ENCODE results near the gene PDHX.
A peak's percentile ranks its signal among the peaks of the same experiment; 100 is the strongest.
"Not testable (repeated sequence)": the region's sequence is repeated elsewhere in the genome, so short reads cannot be mapped to it uniquely, and the experiment has no call there.

Gene PDHX

DNA sequence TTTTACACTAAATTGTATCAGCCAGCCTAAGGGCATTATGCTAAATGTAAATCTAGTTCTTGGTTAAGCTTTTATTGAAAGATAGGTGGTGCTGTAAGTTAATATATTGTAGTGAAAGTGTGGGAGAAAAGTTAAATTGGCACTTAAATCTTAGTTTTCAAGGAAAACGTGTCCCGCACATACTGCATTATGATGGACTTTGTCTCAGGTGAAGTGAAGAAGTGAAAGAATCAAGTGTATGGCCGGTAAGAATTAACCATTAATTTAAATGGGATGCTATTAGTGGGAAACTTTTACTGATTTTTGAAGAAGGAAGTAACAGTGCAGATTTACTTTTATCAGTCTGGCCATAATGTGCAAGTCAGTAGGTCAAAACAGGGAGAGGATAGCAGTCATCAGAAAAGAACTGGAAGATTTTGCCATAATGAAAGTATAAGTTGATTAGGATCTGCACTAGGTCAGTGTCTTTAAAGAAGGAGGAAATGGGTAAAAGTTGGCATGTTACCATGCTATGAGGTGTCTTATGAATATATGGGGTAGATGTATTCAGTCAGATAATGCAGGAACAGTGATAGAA lies 81.6 kb downstream of the PDHX start:
- peak; percentile 42 for DNase-seq

DNA sequence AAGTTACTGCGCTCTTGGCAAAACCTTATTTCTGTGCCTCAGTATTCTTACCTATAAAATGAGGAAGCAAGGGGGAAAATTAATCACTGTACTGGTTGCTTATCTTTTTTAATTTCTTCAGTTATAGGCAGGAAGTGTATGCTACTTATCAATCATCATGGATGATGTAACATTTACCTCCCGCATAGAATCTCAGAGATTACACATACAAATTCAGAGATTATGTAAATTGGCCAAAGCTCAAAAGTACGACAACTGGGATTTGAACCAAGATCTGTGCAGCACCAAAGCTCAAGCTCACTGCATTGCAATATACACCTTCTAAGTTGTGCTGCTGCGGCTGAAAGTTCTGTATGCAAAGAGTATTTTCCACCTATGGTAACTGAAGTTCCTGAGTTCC lies 83.0 kb downstream of the PDHX start:
- peak; percentile 8 for DNase-seq

DNA sequence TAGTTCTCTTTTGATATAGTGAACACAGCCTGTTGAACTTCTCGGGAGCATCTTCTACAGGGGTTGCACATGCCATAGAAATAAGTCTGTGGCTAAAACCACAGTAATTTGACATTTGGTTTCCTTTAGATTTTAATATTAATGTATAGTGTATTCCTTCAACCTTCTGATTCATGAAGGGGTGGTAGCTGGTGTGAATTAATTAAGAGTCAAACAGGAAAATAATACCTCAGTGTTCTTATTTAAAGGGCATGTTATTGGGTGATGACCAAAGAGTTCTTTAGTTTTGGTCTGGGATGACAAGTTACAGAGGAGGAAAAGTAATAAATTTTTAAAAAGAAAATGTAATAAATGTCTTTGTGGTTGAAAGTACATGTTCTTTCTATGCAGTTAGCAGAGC lies 86.8 kb downstream of the PDHX start:
- no peak for DNase-seq

DNA sequence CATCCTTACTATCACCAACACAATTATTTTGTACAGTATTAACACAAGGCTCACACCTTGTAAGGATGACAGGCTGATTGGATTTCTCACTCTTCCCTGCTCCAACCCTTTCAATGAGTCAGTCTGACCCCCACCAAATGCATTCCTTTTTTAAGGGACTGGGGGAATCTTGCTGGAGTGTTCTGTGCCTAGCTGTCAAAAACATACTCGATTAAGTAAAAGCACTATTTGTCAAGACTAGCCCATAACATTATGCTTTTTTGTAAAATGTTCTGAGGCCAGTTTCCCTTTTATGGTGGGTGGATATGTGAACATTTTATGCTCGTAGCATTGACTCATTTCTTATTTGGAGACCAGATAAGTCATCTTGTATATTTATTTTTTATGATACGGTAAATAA lies 87.2 kb downstream of the PDHX start:
- no peak for DNase-seq

DNA sequence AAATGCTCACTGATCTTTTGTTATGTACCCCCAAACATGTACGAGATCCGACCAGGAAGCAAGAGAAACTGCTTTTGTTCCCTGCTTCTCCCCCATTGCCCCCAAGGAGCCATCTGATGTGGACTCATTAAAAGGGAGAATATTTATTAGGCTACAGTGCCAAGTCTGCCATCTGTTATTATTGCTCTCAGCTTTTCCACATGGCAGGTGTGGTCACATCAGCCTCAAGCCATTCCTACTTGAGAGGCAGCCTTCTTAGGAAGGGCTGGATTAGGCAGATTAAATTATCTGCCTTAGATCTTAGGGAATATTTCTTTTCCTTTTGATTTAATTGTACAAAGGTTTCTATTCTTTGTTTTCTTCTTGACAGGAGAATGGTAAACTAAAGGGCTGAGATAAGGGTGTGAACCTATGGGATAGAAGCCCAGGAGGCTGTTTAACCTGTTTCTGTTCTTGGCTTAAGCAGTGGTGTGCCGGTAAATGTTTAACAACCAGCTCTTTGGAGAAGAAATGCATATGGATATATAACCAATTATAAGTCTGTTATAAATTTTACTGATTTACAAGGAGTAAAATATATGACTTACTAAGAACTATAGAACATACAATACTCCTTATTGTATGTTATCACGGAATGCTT lies 88.8 kb downstream of the PDHX start:
- no peak for DNase-seq

DNA sequence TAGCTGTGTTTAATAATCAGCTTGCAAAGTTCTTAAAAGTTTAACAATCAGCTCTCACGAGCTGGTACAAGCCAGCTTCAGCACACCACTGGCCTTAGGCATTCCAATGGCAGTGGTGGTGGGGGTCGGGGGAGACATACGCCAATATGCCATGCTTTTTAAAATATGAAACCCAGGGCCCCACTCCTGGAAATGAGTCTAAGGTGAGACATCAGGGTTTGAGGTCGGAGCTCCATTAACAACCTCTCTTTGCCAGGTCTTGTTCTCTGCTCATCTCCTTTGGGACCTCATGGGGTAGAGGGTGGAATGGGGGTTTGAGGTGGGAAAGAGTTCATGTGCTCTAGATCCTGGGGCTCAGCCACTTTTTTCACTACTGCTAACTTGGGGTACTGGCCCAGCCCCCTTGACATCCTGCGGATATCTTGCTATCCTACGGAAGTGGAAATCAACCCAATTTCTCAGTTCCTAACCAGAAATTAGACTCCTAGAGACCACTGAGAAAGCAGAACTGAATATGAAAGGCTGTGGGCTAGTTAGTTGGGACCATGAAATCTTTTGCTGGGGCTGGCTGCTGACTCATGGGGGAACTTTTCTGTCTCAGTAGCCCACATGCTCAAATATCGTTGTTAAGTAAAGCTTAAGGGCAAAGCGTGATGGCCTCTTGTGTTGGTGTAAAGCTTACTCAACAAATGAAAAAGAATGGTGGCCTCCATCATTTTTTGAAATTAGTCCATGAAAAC lies 90.1 kb downstream of the PDHX start:
- DNase-seq: peak; percentile 48

DNA sequence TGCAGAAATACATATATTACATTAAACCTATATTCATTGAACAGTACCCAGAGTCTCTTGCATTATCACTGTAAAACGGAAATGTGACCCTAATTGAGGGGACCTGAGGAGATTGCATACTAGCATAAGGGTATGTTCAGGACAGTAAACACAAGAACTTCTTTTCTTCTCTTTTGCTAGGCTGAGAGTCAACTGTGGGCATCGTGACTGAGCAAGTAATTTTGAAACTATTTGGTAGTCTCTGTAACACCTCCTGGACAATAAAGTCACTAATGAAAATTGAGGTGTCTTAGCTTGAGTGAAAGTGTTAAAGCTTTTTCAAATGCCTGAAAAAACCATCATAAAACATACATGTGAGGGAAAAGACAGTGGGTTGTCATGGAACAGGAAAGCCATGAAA lies 90.9 kb downstream of the PDHX start:
- no peak for DNase-seq

DNA sequence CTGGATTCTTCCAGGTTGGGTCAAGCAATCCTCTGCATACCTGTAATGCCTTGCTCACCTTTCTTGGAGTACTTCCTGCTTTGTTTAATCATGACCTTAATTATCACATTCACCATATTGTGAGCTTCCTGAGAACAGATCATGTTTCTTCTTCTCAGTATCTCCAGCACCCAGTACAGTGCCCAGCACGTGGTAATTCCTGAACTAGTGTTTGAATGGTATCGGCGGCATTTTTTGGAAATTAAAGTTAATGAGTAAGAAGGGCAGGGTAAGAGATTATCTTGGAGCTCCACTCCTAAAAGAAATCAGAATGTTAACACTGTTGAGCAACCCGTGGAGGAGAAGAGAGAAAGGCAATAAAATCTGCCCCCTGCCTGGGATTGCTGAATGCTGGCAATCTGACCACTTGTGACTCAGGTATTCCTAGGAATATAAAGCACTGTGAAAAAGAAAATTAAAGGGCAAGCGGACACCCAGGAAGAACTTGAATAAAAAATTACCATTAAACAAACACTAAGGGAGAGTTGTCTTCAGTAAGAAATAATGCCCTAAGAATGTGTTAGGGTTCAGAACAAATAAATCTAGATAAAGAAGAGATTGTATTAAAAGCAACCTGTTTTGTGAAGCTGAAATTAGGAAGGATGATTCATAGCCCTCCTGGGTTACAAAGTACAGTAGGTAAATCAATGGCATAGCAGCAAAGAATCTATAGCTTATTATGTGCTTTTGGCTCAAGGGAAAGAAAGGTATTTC lies 92.9 kb downstream of the PDHX start:
- DNase-seq: no peak

DNA sequence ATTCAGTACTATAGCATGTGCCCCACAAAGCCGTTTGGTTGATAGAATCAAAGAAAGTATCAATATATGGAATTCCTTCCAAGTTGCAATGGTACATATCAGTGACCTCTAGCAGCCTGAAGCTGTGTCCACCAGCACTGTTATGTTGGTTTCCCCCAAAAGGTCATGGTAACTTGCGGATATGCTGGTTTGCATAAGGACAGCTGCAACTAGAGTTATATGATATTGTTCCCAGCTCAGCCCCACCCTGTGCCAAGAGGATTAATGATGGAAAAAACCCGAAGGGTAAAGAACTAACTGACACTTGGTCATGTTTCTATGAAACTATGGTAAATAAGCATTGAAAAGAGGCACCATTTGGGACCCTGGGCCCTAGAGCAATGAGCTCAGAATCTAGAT lies 93.5 kb downstream of the PDHX start:
- no peak for DNase-seq

DNA sequence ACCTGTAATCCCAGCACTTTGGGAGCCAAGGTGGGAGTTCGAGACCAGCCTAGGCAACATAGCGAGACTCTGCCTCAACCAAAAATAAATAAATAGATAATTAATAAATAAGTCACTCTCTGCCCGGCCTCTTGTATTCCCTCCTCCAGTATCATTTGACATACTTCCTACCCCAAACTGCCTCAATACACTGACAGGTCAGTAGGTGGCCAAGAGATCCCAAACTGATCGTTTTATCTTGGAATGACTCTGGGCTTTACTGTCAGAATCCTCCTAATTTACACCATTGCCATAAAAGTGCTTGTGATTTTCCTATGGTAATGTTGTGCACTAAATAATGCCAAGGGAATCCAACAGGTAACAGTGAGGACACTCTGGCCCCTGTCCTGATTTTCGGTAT lies 94.2 kb downstream of the PDHX start:
- no peak for DNase-seq

DNA sequence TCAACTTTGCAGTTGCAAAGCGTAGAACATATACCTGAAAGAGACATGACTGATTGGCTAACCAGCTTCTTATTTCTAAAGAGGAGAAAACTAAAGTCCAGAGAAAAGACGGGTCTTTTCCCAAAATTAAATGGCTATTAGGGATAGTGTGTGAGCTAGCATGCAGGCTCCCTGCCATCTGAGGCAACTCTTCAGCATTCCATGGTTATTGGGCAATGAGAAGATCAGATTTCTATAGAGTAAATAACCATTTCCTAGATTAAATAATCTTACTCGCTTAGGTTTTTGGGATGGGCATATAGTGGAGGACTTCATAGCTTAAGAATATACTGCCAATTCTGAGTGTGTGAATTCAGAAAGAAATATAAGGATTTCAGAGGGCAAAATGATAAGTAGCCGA lies 95.0 kb downstream of the PDHX start:
- DNase-seq: no peak

DNA sequence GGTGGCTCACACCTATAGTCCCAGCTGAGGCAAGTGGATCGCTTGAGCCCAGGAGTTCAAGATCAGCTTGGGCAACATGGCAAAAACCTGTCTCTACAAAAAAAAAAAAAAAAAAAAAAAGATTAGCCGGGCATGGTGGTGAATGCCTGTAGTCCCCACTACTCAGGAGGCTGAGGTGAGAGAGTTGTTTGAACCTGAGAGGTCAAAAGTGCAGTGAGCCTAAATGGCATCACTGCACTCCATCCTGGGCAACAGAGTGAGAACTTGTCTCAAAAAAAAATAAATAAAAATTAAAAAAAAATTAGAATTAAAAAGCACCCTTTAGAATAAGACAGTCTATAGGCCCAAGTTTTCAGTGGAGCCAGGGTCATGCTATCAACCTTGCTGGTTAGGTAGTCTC lies 95.5 kb downstream of the PDHX start:
- no peak for DNase-seq

DNA sequence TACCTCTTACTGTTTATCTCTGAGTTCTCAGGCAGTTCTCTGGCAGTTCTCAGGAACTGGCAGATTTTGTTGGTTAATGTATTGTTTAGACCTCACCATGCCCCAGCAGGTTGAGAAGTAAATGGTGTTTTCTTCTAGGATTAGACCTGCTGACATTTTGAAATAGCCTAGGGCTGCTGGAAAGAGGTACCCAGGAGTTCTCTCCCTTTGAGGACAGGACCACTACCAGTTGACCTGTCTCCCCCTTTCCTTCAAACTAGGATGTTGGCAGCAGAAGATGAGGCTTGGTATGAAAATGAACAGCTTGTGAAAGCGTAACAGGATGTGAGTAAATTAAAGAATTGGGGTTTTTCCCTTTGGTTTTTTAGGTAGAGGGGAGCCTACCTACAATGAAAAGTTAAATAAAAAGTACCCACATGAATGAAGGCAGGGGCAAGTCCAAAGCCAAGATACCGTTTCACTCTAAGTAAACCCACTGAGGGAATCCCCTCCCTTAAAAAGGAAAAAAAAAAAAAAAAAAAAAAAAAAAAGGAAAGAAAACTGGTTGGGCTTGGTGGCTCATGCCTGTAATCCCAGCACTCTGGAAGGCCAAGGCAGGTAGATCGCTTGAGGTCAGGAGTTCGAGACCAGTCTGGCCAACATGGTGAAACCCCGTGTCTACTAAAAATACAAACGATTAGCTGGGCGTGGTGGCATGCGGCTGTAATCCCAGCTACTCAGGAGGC lies 96.2 kb downstream of the PDHX start:
- DNase-seq: peak; percentile 77

DNA sequence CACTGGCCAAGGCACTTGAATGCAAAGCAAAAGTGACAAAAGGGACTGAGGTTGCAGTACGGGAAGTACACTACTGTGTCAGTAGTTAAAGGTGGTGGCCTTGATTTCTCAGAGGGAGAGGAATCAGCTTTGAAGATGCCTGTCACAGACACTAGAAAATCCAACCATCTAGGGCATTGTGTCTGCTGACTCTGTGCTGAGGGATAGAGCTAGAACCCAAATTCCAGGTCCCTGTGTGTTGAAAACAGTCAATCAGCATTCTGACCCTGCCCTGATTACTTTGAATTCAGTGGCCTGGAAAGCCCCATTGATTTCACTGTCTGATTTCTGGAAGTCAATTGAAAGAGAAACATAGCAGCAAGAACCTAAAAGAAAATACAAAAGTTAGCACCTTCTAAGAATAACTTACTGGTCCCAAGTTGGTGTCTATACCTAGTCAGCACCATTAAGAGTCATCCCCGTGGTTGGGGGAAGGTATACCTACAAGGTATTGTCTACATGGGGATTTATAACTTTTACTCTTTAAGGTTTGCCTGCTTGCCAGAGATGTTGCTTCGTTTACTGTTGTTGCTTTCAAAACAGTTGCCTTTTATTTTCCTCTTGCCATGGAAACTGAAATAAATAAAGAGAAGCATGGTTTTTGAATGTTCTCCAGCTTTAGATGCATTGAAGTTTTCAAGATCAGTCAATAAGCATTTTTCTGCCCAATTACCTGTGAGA lies 97.3 kb downstream of the PDHX start:
- peak; percentile 76 for DNase-seq

DNA sequence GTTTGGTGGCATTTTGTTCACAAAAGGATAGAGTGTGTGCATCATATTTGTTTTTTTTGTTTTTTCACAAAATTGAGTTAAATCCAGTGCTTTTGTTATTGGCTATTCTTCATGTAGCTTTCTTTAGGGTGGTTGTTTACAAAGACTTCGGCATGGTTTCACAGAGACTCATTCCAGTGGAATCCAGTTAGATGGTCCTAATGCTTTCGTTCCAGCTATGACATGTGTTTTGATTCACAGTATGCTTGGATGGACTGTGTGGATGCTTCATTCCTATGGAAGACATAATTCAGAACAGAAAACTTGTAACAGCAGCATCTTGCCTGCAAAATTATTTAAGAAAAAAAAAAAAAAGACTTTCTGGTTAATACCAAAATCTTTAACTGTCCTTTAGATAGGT lies 97.9 kb downstream of the PDHX start:
- DNase-seq: no peak

DNA sequence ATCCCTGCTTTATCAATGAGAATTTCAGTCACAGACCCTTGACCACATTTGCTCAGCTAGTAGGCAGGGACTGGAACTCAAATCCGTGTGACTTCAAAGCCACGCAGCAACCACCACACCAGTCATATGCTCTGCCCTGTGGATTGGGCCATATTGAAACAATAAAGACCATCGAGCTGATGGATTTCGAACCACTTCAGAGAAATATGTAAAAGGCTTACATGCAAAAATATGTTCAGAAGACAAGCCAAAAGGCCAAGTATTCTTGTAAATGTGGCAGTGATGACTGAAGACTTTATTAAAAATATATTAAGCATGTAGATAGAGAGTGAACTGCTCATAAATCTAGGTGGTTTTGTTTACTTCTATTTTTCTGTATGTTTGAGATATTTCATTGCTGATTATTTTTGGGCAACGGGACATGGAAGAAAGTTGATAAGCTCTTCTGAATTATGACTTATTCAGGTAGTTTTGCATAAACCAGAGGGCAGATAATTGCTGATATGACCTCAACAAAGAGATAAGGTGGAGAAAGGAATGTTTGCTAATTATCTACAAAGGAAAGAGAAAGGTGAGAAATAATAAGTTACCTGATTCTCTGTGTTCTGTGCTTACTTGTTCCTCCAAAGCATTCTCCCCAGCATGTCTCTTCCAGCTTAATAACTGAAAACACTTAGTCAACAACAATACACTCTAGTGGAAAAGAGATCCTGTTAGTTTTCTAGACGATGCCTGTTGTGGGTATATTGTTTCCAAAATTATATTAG lies 99.4 kb downstream of the PDHX start:
- no peak for DNase-seq

DNA sequence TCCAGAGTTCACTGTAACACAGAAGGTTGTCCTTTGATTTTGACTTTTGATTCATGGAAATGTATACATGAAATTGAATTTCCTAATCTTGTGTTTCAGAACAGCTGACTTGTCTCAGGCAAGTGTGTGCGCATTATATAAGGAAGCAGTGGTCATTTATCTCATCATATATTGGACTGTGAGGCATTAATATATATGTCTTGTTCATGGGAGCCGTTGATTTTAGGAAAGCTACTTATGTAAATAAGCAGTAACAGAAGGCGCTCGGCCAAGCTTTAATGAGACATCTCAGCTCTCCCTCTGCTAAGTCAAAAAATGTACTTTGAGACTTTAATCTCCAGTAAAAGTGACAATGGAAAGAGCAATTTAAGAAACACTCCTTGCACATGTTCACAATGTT lies 100.5 kb downstream of the PDHX start:
- DNase-seq: no peak

DNA sequence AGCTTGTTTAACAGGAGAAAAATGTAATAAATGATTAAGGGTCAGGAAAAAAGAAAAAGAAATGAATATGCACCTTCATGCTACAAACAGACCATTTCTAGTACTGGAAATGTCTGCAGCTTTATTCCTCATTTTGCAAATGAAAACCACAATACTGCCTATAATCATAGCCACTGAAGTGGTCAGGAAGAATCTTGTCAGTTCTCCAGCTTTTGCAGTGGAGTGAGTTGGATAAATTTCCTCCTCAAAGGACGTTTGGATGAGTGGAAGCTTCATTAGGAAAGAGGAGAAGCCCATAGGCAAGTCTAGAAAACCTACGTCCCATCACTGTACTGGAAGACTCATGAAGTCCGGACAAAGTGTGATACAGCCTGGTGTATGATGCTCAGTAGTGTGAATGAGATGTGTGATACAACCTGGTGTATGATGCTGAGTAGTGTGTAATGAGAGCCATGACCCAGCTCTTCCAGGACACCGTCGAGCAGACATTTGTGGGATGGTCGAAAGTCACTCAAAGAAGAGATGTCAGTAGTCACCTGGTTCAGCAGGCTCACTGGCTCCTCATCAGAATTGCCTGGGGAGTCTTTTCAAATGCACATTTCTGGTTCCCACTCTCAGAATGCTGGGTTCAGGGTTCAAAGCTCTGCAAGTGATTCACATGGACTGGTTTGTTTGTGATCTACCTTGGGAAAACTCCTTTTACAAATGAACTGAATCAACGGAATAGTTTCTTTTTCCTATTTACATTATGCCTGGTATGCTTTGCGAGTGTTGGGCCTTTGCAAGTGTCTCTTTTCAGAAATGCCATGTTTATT lies 101.3 kb downstream of the PDHX start:
- no peak for DNase-seq

DNA sequence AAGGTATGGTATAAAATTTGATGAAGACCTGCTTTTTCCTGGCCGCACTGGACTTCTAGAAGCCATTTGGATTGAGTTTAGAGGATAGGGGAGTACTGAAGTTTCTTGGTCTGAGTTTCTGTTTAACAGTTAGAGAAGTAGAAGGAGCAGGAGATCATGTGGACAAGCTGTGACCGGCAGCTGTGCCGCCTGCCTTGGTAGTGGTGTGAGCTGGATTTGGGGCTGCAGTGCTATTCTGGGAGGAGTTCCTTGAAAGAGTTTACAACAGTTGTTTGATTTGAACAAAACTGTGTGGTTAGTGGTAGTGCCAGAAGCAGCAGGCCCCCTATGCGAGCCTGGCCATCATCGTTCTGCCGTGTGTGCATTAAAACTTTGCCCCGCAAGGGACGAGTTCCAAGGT lies 105.2 kb downstream of the PDHX start:
- no peak for DNase-seq

DNA sequence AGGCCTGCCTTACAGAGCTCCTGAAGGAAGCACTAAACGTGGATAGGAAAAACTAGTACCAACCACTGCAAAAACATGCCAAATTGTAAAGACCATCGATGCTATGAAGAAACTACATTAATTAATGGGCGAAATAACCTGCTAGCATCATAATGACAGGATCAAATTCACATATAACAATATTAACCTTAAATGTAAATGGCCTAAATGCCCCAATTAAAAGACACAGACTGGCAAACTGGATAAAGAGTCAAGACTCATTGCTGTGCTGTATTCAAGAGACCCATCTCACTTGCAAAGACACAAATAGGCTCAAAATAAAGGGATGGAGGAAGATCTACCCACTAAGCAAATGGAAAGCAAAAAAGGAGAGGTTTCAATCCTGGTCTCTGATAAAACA lies 107.5 kb downstream of the PDHX start:
- not testable (repeated sequence) for DNase-seq

DNA sequence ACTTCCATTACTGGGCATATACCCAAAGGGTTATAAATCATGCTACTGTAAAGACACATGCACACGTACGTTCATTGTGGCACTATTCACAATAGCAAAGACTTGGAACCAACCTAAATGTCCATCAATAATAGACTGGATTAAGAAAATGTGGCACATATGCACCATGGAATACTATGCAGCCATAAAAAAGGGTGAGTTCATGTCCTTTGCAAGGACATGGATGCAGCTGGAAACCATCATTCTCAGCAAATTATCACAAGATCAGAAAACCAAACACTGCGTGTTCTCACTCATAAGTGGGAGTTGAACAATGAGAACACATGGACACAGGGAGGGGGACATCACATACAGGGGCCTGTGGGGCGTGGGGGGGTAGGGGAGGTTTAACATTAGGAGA lies 111.6 kb downstream of the PDHX start:
- DNase-seq: not testable (repeated sequence)

Measured in CD4-positive, alpha-beta T cell treated with Interleukin-21 for 1 hour (primary cell).